ENCODE measurements around the gene MAP3K9.
A peak's percentile ranks its signal among the peaks of the same experiment; 100 is the strongest.

The MAP3K9 gene

DNA sequence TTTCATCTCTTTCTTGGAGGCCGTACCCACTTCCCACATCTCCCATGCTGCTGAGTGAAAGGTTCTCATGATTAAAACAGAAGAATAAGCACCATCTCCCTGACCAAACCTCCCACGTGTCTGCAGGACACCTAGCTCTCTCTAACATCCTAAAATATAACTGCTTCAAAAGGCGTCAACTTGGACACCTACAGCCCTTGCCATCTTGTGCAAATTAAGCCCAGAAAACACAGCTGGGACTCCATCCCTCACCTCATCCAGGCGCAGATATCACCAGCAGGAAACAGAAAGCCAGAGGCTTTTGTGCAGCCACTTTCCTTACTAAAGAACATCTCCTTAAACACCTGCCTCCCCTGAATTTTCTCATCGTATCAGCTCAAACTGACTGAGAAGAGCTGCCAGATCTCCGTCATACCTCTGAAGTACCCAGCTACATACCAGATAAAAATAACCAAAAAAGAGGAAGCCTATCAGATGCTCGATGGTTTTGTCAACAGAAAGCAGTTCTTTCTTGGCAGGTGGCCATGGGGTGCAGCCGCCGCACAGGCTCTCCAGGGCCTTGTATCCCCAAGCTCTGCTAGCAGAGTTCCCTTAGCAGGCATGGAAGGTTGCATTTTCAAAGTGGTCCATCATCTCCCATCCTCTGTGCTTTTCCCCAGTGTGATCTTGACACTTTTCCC lies 28.8 kb downstream of the MAP3K9 start:
- peak; percentile 61 for DNase-seq

DNA sequence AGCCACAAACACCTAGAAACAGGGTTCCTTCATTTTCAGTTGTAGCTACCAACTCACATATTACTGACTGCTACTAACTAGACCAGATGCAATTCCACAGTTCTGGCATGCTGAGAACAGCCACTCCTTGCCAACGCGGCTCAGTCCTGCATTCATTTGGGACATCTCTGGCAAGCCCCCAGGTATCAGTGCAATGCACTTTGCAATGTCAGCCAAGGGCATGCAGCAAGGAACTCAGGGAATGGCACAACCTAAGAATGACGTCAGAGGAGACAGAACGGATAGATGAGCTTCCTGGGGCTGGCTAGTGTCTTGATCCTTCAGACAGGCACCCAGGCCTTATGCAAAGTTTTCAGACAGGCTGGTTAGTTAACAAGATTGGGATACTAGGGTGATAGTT lies 29.6 kb downstream of the MAP3K9 start:
- no peak for DNase-seq

DNA sequence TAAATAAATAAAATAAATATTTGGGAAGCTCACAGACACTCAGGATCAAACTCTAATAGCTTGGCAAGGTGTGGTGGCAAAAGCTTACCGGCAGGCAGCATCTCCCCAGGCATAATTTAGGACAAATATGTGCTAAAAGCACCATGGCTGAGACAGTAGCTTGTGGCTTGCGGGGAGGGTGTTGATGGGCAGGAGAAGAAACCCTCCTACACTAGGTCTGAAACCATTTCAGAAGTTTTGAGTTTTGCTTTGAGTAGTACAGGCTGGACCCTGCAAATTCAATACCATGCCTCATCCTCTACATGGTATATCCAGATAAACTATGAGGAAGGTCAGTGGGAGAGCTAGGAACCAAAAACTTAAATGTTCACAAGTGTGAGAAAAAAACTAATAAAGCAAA lies 33.1 kb downstream of the MAP3K9 start:
- DNase-seq, result no peak

DNA sequence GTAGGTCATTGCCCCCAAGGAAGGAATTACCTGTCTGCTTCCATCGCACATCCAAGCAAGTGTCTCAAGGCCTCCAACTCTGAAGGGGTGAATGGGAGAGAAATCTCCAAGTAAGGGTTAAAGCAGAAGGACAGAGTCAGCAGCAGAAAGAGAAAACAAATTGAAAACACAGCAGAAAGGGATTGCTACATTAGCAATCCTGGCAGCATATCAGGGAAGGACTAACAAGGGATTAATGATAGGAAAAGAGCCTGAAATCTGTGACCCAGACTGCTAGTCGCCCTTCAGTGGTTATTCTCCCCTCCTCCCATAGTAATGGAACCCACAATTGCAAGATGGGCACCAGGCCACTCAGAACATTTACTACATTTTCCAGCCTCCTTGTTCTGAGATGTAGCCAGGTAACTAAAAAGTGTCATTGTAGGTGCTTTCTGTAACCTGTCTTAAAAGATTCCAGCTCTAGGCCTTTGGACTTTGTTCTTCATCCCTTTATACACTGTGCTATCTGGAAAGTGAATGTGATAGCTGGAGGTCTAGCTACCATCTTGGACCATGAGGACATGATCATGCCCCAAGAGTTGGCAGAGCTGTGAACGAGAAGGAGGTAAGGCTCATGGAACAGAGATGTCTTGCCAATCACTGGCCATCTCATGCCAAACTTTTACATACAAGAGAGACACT lies 36.0 kb downstream of the MAP3K9 start:
- no peak for DNase-seq

DNA sequence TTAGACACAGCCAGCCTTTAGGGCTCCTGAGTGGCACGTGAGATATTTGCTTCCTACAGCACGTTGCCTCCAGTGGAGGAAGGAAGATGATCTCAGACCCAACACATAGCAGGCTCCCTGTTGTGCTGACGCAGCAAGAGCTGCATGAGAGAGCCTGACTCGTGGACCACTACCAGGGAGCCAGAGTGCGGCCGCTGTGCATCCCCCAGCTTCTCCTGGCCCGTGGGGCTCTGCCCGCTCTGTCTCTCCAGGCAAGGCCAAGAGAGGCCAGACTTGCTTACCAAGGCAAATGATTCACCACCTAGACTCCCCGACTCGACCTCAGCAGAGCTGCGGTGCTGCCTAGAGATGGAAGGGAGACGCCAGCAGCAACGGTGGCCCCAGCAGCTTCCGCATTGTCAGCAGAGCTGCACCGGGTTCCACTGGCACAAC lies 37.5 kb downstream of the MAP3K9 start:
- no peak for DNase-seq

DNA sequence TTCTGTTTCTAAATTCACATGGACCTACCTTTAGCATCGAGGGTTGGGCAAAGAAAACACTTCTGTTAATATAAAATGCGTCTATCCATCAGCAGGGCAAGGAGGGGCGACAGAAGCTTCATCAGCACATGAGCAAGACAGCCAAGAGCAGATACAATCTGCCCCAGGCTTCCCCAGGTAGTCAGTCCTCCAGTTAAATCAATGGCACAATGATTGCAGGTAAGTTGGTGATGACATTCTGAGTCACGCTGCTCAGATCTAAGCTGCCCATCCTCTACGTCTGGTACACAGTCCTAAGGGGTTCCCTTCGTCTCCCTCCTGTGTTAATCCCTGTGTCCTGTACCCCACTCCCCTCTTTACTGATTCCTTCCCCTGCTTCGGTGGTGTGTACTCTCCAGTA lies 38.8 kb downstream of the MAP3K9 start:
- no peak for DNase-seq

DNA sequence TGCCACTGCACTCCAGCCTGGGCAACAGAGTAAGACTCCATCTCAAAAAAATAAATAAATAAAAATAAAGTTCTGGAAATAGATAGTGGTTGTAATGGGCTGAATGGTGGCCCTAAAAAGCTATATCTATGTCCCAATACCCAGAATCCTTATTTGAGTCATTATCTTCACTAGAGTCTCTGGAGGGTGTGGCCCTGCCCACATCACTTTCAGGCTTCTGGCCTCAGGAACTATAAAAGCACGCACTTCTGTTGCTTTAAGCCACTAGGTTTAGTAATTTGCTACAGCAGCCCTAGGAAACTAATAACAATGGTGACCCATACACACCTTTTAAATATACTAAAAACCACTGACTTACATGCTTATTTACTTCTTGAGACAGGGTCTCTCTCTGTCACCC lies 49.9 kb downstream of the MAP3K9 start:
- no peak for DNase-seq

DNA sequence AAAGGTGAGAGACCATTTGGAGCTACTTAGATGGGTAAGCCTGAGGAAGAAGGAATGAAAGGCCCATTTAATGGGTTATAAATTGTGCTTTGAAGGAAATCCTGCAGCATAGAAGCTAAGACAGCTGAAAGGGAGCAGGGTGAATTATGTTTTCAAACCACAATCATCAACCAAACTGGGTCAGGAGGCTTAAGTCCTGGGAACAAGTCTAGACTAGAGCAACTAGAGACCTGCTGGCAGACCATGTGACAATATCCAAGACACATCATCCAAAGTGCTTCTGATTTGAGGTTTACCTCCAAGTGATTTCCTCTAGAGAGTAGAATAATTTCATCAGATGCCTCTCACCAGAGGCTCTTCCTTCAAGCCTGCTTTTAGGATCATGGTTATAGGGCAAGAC lies 53.7 kb downstream of the MAP3K9 start:
- no peak for DNase-seq

DNA sequence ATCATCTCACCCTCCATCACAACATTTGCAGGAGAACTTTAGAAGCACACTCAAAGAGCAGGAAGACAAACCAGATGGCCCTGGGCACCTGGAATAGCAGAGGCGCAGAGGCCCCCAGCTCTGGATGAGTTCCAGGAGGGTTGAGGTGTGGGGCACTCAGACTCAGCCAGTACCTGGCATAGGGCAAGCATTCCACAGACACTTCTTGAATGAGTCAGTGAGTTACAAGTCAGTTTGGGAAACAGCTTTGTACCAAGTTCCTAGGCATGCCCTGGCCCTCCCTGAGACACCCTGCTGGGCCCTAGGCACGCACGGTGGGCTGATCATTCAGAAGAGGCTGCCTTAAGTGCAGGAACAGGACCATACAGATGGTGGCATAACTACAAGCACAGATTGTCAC lies 54.3 kb downstream of the MAP3K9 start:
- no peak for DNase-seq

DNA sequence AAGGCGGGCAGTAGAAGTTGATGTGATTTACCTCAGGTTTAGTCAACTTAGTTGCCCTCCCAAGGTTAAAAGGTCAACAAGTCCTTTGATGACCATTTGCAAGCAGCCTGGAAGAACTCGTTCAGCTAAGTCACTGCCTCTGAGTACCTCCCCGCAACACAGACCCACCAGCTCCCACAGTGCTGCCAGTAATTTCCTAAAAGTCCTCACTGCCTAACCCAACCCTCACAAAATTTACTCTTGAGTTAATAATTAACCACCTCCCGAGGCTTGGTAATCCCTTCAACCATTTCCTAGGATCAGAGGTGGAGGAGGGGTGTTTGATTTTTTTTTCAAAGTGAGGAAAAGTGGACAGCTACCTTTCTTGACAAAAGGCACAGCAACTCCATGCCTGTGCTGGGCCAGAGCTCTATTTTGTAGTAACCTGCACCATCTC lies 55.8 kb downstream of the MAP3K9 start:
- no peak for DNase-seq

DNA sequence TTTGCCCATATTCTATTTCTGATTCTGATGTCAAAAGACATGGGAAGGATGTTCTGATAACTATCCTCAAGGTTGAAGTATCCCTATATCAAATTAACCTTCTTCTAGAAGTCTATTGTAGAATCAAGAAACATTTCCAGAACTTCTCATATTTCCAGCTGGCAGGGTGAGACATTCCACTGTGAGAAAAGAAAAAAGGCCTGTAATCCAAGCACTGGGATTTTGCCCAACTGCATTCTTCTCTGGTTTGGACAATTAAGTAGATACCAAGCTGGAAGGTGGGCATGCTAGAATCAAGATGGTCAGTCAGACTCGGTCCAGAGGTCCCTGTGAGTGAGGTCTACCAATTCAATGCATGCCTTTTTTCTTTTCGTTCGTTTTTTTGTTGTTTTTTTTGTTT lies 60.9 kb downstream of the MAP3K9 start:
- no peak for DNase-seq

DNA sequence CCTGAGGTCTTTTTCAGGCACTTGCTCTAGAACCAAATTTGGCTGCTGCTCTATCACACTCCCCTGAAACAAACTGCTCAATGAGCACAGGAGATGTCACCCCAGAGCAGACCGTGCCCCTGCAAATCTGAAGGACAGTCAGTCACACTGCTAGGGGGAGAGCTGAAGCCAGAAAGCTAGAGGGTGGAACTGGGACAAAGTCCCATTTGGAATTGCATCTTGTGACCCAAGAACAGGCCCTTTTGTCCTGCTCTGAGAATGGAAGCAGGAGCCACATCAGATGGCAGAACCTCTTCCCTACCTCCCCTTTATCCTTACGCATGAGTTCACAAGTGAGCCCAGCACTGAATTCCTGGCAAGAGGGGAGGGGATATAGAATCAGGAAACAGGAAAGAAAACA lies 64.7 kb downstream of the MAP3K9 start:
- no peak for DNase-seq

DNA sequence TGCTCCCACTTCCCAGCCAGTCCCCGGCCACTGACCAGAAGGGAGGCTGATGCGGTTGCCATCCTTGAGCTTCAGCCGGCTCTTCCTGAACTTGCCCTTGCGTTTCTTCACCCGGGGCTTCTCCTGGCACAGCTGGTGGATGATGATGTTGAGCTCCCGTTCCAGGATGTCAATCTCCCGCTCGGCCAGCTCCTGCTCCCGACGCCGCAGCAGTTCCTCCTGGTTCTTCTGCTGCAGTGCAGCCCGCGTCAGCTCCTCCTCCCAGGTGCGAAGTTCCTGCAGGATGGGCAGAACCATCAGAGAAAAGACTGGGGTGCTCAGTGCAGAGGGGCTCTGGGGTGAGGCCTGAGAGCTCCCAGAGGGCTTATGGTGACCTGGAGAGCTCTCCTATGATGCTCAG lies 67.0 kb downstream of the MAP3K9 start:
- no peak for DNase-seq

DNA sequence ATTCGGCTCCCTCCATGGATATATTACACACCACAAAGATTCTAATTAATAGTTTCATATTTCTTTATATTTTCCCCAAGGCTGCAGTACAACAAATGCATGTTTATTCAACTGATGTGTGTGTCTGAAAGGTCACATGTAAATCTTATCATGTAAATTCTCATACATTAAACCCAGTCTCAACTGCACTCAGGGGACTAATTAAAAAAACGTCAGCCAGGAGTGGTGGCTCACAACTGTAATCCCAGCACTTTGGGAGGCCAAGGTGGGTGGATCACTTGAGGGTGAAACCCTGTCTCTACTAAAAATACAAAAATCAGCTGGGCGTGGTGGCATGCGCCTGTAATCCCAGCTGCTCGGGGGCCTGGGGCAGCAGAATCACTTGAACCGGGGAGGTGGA lies 67.8 kb downstream of the MAP3K9 start:
- no peak for DNase-seq

DNA sequence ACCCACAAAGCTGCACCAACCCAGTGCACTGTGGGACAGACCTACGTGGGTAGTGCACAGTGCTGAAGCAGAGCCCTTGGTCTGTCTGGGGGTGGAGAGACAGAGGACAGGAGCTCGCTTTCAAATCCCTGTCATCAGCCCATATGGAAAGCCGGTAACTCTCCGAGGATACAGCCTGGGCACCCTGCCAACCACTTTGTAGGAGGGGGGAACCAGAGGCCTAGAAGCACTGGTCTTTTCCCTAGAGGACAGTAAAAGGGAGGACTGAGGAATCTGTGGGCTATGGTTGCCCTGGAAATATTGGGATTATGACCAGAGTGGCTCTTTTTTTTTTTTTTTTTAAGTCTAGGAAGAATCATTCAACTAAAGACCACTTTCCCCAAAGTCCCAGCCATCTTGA lies 74.3 kb downstream of the MAP3K9 start:
- DNase-seq, result peak; percentile 79

DNA sequence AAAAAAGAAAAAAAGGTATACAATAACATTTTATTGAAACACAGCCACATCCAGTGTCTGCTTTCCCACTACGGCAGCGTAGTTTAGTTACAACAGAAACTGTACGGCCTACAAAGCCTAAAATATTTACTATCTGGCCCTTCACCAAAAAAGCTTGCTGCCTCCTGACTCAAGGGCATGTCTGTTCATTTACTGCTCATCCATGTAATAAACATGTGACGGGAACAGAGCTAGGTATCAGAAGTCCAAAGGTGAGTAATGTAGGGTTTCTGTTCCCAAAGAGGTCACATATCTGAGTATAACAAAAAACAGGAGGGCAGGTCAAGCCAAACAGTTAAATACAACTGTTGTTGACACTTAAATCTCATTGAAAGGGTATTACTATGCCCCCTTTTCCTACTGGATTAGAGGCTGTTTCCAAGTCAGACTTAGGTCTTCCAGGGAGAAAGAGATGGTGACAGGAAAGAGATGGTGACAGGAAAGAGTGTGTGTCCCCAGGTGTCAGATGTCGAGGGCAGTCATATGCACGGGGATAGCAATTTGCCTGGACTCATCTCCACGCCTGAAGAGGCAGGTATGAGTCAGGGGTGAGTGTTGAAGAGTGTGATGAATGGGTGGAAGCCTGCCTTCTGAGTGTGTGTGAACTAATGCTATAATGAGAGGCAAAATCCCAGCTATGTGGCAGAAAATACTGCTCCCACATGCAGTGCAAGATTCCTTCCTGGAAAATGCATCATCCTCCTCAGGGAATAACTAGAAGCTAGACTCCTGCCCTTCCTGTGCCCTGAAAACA lies 77.7 kb downstream of the MAP3K9 start:
- DNase-seq, result no peak

DNA sequence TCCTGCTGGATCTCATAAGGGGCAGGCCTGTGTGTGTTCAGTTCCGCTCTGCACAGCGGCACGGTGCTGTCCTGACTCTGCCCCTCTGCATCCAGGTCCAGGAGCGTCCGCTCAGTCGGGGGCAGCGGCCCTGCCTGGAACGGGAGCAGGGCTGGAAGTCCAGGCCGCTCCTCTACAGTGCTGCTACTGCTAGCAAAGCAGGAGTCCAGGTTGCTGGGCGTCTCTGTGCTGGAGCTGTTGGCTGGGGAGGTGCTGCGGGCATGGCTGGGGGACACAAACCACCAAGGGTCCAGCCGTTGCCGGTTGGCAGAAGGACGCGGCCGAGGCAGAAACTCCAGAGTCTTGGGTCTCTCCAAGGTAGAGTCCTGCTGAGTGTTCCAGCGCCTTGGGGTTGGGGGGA lies 78.9 kb downstream of the MAP3K9 start:
- no peak for DNase-seq

DNA sequence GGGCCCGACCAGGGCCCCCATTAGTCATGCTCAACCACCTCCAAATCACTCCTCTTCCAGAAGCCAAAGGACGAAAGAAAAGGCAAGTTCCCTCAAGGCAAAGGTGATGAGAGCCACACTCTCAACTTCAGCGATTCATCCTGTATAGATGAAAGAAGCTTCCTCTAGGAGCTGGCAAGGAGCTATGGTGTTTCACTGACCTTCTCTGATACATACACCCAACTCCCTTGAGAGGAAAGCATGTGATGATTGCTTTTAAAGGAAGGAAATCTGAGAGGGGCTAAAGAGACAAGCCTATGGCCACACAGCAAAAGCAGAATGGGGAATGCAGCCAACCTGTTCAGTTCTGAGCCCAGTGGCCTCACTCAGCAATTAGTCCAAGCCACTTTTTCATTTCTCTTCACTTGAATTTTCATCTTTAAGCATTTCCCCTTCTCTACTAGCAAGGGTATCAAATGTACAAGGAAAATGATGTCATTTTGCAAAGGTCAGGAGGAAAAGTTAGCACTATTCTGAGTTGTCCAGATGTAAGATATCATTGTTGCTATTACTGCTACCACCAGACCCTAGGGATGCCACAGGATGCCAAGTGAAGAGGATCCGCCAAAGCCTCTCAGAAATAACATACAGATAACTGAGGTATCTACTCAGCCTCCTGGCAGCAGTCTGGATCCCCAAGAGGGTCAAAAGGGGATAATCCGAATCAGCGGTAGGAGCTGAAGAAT lies 82.5 kb downstream of the MAP3K9 start:
- no peak for DNase-seq

DNA sequence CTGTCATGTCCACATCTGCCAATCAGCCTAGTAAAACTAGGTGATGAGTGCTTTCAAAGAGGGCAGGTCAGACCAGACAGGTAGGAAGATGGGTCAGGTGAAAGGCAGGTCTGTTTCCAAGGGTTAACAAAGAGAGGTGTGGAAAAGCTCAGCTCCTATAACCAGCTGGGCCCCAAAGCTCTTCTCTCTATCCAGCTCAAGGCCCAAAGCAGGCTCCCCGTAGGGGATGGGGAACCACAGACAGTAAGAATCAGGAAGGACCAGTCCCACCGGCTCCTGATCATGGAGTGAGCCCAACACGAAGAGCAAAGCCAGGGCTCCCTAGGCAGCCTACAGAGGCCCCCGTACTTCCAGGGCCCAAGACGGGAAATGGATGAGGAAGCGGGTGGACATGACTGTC lies 84.4 kb downstream of the MAP3K9 start:
- no peak for DNase-seq

DNA sequence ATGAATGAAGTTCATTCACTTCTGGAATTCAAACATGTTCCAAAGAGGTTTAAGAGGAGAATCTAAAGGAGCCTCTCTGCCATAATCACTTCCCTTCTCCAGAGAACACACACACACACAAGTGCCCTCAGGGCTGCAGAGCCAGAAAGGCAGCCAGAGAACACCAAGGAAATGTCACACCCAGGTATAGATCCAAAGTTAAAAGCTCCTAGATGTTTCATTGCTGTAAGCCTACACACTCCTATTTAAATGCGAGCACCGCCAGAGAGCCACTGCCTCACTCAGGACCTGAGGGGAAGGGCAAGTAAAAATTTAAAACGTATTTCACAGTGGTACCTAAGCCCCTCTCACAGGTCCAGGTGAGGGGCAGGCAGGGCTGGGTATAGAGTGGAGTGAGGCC lies 85.2 kb downstream of the MAP3K9 start:
- DNase-seq, result no peak

DNA sequence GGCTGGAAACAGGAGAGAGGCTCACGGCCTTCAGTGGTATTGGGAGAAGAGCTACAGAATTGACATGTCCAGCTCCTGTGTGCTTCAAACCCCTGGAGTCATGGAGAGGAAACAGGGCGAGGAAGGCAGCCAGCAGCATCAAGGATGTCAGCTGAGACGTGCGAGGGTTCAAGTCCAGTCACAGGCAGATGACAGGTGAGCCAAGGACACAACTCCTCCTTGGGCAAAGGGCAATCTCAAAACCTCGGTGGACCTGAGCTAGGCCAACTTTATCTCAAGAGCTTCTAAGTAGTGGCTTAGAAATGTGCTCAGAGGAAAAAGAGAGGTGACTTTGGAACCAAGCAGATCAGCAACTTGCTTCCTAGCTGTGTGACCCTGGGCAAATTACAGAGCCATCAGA lies 86.0 kb downstream of the MAP3K9 start:
- no peak for DNase-seq

DNA sequence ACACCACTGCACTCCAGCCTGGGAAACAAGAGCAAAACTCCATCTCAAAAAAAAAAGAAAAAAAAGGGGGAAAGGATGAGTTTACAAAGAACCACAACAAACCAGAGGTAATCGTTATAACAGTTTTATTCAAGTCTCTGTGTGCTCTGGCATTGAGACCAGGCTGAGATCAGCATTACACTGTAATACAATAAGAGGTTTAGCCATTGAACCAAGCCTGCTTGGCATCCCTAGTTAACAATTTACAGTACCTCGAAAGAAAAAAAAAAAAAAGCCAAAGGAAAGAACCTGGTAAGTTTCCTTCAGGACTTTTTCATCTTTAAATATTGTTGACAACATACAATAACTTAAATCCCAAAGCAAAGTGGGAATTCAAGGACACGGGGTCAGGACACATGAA lies 86.9 kb downstream of the MAP3K9 start:
- DNase-seq, result no peak

DNA sequence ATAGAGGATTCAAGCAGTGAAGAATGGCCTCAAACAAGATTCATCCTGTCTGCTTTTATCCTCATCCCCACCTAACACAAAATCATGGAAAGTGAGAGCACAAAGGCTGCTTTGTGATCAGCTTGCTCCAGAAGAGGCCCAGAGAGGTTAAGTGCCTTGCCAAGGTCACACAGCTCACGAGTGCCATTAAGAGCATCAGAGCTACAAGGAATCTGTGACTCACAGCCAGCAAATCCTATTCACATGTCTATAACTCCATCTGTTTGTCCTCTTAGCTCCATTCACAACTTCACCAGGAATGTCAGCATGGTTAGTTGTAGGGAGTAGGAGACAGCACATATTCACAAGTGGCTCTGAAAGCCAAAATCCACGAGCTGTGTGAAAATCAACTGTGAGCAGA lies 87.8 kb downstream of the MAP3K9 start:
- DNase-seq, result no peak

Data from NCI-H1105 (cell line).